Ovary (tissue), 9 donors: ENCODE measurements around the gene PRMT3. TPM values are rescaled to one million over a fixed set of nuclear protein-coding genes. Genes with fewer than 3 reads are reported as not detected.

Experiments
- DNase-seq, 5 donors: peaks; one replicate each; pipeline ENCODE4 v3.0.0-alpha.2; 2019 to 2020
- H3K27ac ChIP-seq, 2 donors: fragments of 200-600 bp; one replicate each; pipeline versions ENCODE4 v1.5.1 to v1.8.0; 2019 to 2022
- H3K27me3 ChIP-seq: fragments of 200-600 bp; one replicate; pipeline ENCODE4 v1.8.0; 2022
- H3K36me3 ChIP-seq: fragments of 200-600 bp; sonication (generic); one replicate; pipeline ENCODE4 v1.5.1; 2019
- H3K4me1 ChIP-seq: one replicate; pipeline ENCODE4 v1.8.1; 2013; ENCODE audit warnings: mild to moderate bottlenecking, moderate library complexity; ENCODE audit not compliant: insufficient read depth
- H3K4me3 ChIP-seq: fragments of 200-600 bp; sonication (generic); one replicate; pipeline ENCODE4 v1.5.1; 2017
- H3K9me3 ChIP-seq, 2 donors: fragments of 200-600 bp in 1 of 2; sonication (generic) in 1 of 2; one replicate each; pipeline versions ENCODE4 v1.5.1 to v1.8.1; 2013 to 2019; ENCODE audit warnings: mild to moderate bottlenecking in 1 of 2, moderate library complexity in 1 of 2
- EP300 ChIP-seq: sonication (generic); formaldehyde crosslinking; IDR thresholded peaks from one replicate; pipeline ENCODE4 v1.6.1; 2017; ENCODE audit warnings: antibody characterized with exemption
- POLR2A ChIP-seq: fragments of 450-650 bp; IDR thresholded peaks from one replicate; pipeline ENCODE4 v1.6.1; 2017; ENCODE audit warnings: antibody characterized with exemption, mild to moderate bottlenecking, moderate library complexity
- WGBS, 3 donors: extraction: QIAGEN DNeasy Blood & Tissue Kit in 1 of 3; methylation state at CpG; one replicate each; pipeline versions ENCODE4 v1.1.5 to v1.1.7; 2013 to 2017; 5-methylcytosine and 5-hydroxymethylcytosine counted together
- intact Hi-C, 4 donors: fragments of 100-400 bp; cut with DNase I; formaldehyde crosslinking; loops; one replicate each; pipeline versions ENCODE4 v1.11.0 to v1.15.1; 2022 to 2023
- polyA plus RNA-seq, 2 donors: library from polyadenylated mRNA; stranded (reverse); fragments of 200-250 nt in 1 of 2; fragments of 350-450 nt in 1 of 2; fragmentation: Illumina TruSeq in 1 of 2; extraction: RNeasy Lipid Tissue Mini Kit (QIAGEN cat#74804) in 1 of 2; gene quantifications; one replicate each; pipeline ENCODE4 v1.2.3, GENCODE V29; 2013 to 2014
- total RNA-seq, 7 donors: library from RNA; depleted of rRNA in 2 of 7; stranded (reverse); fragments of >200 nt in 2 of 7; fragmentation: NEBNext Ultra II Directional in 3 of 7; extraction: Animal tissue kit (Norgen Biotek cat#: 25700) in 3 of 7; gene quantifications; one replicate each; pipeline versions ENCODE4 v1.1.0 to v1.2.4, GENCODE V29; 2016 to 2023
- TF ChIP-seq, protein P1 (sequence below), 3 donors: fragments of 450-650 bp in 2 of 3; fragments of 200-600 bp in 1 of 3; IDR thresholded peaks; one replicate each; pipeline versions ENCODE4 v1.5.1 to v1.8.0; 2016 to 2022; ENCODE audit warnings: antibody characterized with exemption in 3 of 3, mild to moderate bottlenecking in 1 of 3
- donor health status: DM: no; HTN: no; CAD: no; lungs with moderate emphysema.
- donor health status: DM: no; HTN: no; CAD: no.
- donor health status: Bipolar disorder and iron deficiency.
- donor health status: DM: yes; HTN: yes; CAD: no.
- donor health status: DM: no; HTN: no; CAD: no.
- donor health status: DM: yes; HTN: yes; CAD: no.

Gene PRMT3
- total and polyA plus RNA-seq, 9 donors, result 8.5 to 21.2 (median 14.8) TPM

DNA sequence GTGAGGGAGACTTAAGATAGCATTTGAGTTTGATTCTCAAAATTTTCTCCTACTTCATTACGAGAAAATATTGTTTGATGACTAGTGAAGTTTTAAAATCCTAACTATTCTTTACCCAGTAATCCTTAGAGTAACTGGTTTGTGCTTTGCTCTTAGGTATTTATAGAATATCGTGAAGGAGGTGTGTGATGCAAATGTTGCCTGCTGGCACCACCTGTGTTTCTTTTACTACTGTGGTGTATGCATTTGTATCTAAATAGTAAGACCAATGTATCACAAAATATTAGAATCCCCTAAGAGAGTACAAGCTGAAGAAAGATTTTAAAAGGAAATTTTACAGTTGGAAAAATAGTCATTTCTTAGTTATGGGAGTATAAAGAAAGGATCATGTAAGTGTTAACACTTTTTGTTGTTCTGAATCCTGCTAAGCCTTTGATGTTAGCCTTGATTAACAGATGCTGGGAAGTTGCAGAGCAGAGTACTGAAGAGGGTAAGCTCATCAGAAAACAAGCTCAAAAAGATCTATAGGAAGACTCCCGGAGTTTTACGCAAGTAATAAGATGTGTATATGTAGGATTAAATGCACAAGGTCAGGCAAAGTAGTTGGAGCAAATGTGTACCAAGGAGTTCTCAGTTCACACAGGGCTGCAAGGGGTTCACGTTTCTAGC, 109.7 kb downstream of the PRMT3 start:
- peaks cover 2% of the 10 kb centered on the region for H3K4me1 ChIP-seq
- no peak for DNase-seq
- H3K9me3 ChIP-seq, result no peaks in the 10 kb centered on the region
- H3K36me3 ChIP-seq, result no peaks in the 10 kb centered on the region
- no peak for TF ChIP-seq POLR2A
- TF ChIP-seq EP300, result no peak
- TF ChIP-seq, protein P1, sequence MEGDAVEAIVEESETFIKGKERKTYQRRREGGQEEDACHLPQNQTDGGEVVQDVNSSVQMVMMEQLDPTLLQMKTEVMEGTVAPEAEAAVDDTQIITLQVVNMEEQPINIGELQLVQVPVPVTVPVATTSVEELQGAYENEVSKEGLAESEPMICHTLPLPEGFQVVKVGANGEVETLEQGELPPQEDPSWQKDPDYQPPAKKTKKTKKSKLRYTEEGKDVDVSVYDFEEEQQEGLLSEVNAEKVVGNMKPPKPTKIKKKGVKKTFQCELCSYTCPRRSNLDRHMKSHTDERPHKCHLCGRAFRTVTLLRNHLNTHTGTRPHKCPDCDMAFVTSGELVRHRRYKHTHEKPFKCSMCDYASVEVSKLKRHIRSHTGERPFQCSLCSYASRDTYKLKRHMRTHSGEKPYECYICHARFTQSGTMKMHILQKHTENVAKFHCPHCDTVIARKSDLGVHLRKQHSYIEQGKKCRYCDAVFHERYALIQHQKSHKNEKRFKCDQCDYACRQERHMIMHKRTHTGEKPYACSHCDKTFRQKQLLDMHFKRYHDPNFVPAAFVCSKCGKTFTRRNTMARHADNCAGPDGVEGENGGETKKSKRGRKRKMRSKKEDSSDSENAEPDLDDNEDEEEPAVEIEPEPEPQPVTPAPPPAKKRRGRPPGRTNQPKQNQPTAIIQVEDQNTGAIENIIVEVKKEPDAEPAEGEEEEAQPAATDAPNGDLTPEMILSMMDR (IDR thresholded peaks at IDR 0.05), result no peak
- 86 to 92% (median 88%) methylated on average over 5 of the region's 5 CpGs for WGBS, 3 donors
- no peak overlapping the region for H3K4me3 ChIP-seq
- H3K27me3 ChIP-seq, result no peaks in the 10 kb centered on the region
- intact Hi-C loops, result no loop called here
- H3K27ac ChIP-seq, result no peak overlapping the region

DNA sequence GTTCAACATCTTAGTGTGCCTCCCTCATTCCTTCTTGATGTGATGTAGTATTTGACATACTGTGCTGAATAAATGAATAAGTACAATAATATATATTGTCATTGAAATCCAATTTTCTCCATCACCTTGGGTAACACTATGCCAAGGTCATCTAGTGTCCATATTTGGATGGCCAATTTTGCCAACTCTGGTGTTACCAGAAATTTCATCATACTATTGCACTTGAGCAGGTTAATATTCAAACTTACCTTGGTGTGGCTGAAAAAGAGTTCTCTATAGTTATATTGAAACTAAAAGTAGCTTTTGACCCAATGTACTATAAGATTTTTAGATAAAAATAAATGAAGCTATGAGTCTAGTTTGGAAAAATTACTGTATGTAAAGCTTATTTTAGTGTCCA, 113.7 kb downstream of the PRMT3 start:
- intact Hi-C loops, result no loop called here
- no peak for DNase-seq
- H3K36me3 ChIP-seq, result no peaks in the 10 kb centered on the region
- no peaks in the 10 kb centered on the region for H3K9me3 ChIP-seq
- TF ChIP-seq EP300, result no peak
- TF ChIP-seq POLR2A, result no peak
- TF ChIP-seq, protein P1 (IDR thresholded peaks at IDR 0.05), result no peak
- H3K4me3 ChIP-seq, result no peak overlapping the region
- no peak overlapping the region for H3K27ac ChIP-seq
- H3K27me3 ChIP-seq, result no peaks in the 10 kb centered on the region
- no peaks in the 10 kb centered on the region for H3K4me1 ChIP-seq

DNA sequence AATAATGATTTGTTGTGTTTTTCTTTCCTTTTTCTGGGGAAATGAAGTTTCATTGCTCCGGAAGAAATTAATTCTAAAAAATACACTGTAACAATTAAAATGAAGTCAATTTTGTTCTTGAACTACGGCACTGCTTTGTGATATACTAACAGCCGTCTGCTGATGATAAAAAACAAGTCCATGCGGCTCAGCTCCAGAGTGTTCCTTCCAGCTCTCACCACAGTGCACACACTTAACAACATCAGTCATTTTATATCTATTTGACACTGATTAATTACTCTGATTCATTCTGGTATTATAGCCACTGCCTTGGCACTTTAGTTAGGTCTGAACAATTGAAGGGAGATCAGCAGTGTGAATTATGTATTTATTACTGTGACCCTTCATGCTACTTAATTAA, 114.5 kb downstream of the PRMT3 start:
- Histone ChIP-seq H3K27me3 (no peaks in the 10 kb centered on the region), H3K36me3 (no peaks in the 10 kb centered on the region), H3K4me1 (no peaks in the 10 kb centered on the region), H3K9me3 (no peaks in the 10 kb centered on the region), H3K27ac (no peak overlapping the region), H3K4me3 (no peak overlapping the region)
- intact Hi-C loops, result no loop called here
- no peak for DNase-seq
- TF ChIP-seq POLR2A (no peak), EP300 (no peak)
- TF ChIP-seq, protein P1 (IDR thresholded peaks at IDR 0.05), result no peak
- WGBS, 3 donors, result 76 to 83% (median 83%) methylated on average over 4 of the region's 4 CpGs

DNA sequence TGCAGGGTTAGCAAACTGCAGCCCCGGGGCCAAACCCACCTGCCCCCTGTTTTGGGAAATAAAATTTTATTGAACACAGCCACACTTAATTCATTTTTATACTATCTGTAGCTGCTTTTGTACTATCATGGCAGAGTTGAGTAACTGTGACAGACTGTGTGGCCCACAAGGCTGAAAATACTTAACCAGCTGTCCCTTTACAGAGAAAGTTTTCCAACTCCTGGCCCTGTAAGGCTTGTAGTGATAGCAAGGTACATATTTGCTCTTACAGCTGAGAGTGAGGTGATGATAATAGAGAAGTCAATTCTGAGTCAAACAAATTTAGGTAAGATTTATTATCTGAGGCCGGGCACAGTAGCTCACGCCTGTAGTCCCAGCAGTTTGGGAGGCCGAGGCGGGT, 124.5 kb downstream of the PRMT3 start:
- no peak overlapping the region for H3K27ac ChIP-seq
- 79 to 83% (median 83%) methylated on average over 5 of the region's 5 CpGs for WGBS, 3 donors
- H3K4me1 ChIP-seq, result no peaks in the 10 kb centered on the region
- intact Hi-C loops, result no loop called here
- H3K4me3 ChIP-seq, result no peak overlapping the region
- DNase-seq, result no peak
- H3K27me3 ChIP-seq, result no peaks in the 10 kb centered on the region
- TF ChIP-seq POLR2A, result no peak
- TF ChIP-seq EP300, result no peak
- TF ChIP-seq, protein P1 (IDR thresholded peaks at IDR 0.05), result no peak
- H3K9me3 ChIP-seq, result no peaks in the 10 kb centered on the region
- no peaks in the 10 kb centered on the region for H3K36me3 ChIP-seq
